Trophoblast cell (in vitro differentiated cells and primary cell): ENCODE results near the gene SOAT2.

Source experiments
- DNase-seq, 2 donors: peaks; one replicate each; pipeline ENCODE4 v3.0.0-alpha.2; 2016
- H2AFZ ChIP-seq: 2 replicates; pipeline ENCODE4 v1.6.1; 2013; ENCODE audit warnings: low read length, moderate library complexity, mild to moderate bottlenecking; ENCODE audit not compliant: insufficient read depth, poor library complexity
- H2AK5ac ChIP-seq: 2 replicates; pipeline ENCODE4 v1.6.1; 2013; ENCODE audit warnings: mild to moderate bottlenecking, low read length
- H2BK120ac ChIP-seq: 2 replicates; pipeline ENCODE4 v1.6.1; 2013; ENCODE audit warnings: low read length, mild to moderate bottlenecking, moderate library complexity; ENCODE audit not compliant: insufficient read depth, poor library complexity
- H2BK12ac ChIP-seq: 2 replicates; pipeline ENCODE4 v1.6.1; 2013; ENCODE audit warnings: mild to moderate bottlenecking, low read length, moderate library complexity
- H2BK5ac ChIP-seq: 2 replicates; pipeline ENCODE4 v1.6.1; 2013; ENCODE audit warnings: low read length, low read depth, moderate library complexity, mild to moderate bottlenecking; ENCODE audit not compliant: poor library complexity
- H3K14ac ChIP-seq: 2 replicates; pipeline ENCODE4 v1.6.1; 2013; ENCODE audit warnings: mild to moderate bottlenecking, low read length
- H3K18ac ChIP-seq: 2 replicates; pipeline ENCODE4 v1.6.1; 2013; ENCODE audit warnings: mild to moderate bottlenecking, low read length
- H3K23ac ChIP-seq: 2 replicates; pipeline ENCODE4 v1.6.1; 2013; ENCODE audit warnings: low read length
- H3K27ac ChIP-seq: 2 replicates; pipeline ENCODE4 v1.5.1; 2013; ENCODE audit warnings: low read depth, mild to moderate bottlenecking, inconsistent platforms, low read length, moderate library complexity
- H3K27me3 ChIP-seq: 2 replicates; pipeline ENCODE4 v1.6.1; 2013; ENCODE audit warnings: inconsistent platforms, mild to moderate bottlenecking, low read length, moderate library complexity; ENCODE audit not compliant: insufficient read depth
- H3K36me3 ChIP-seq, 2 experiments: 1 replicate in 1 of 2; 2 replicates in 1 of 2; pipeline ENCODE4 v1.6.1; 2013; ENCODE audit warnings: low read length in 2 of 2, mild to moderate bottlenecking in 2 of 2, moderate library complexity in 1 of 2; ENCODE audit not compliant: insufficient read depth in 2 of 2, control insufficient read depth in 1 of 2
- H3K4ac ChIP-seq: 2 replicates; pipeline ENCODE4 v1.6.1; 2013; ENCODE audit warnings: low read depth, mild to moderate bottlenecking, low read length, moderate library complexity
- H3K4me1 ChIP-seq, 2 experiments: 1 replicate in 1 of 2; 2 replicates in 1 of 2; pipeline ENCODE4 v1.6.1; 2013; ENCODE audit warnings: low read length in 2 of 2, mild to moderate bottlenecking in 2 of 2, moderate library complexity in 1 of 2; ENCODE audit not compliant: insufficient read depth in 2 of 2, control insufficient read depth in 1 of 2
- H3K4me2 ChIP-seq: 2 replicates; pipeline ENCODE4 v1.6.1; 2013; ENCODE audit warnings: inconsistent platforms, mild to moderate bottlenecking, low read length, moderate library complexity
- H3K4me3 ChIP-seq: 2 replicates; pipeline ENCODE4 v1.5.1; 2013; ENCODE audit warnings: mild to moderate bottlenecking, low read depth, low read length, inconsistent platforms
- H3K79me1 ChIP-seq: one replicate; pipeline ENCODE4 v1.6.1; 2013; ENCODE audit warnings: low read length
- H3K79me2 ChIP-seq: 2 replicates; pipeline ENCODE4 v1.6.1; 2013; ENCODE audit warnings: low read length, mild to moderate bottlenecking; ENCODE audit not compliant: control insufficient read depth, insufficient read depth, poor library complexity
- H3K9ac ChIP-seq: 2 replicates; pipeline ENCODE4 v1.6.1; 2013; ENCODE audit warnings: mild to moderate bottlenecking, low read length
- H3K9me3 ChIP-seq: 2 replicates; pipeline ENCODE4 v1.6.1; 2013; ENCODE audit warnings: low read depth, mild to moderate bottlenecking, control low read depth, inconsistent platforms, low read length; ENCODE audit not compliant: insufficient read depth
- H4K12ac ChIP-seq: 2 replicates; pipeline ENCODE4 v1.6.1; 2013; ENCODE audit warnings: low read depth, mild to moderate bottlenecking, low read length, moderate library complexity
- H4K8ac ChIP-seq: 2 replicates; pipeline ENCODE4 v1.6.1; 2013; ENCODE audit warnings: low read depth, mild to moderate bottlenecking, low read length, moderate library complexity
- H4K91ac ChIP-seq: one replicate; pipeline ENCODE4 v1.6.1; 2013; ENCODE audit warnings: low read depth, mild to moderate bottlenecking, low read length, moderate library complexity
- WGBS: extraction: QIAGEN DNeasy Blood & Tissue Kit; methylation state at CpG from one replicate; pipeline ENCODE4 v1.1.7; 2013; ENCODE audit warnings: missing lambda C conversion rate; ENCODE audit not compliant: insufficient read length, insufficient coverage; ENCODE audit errors: extremely low coverage; 5-methylcytosine and 5-hydroxymethylcytosine counted together

Gene SOAT2

DNA sequence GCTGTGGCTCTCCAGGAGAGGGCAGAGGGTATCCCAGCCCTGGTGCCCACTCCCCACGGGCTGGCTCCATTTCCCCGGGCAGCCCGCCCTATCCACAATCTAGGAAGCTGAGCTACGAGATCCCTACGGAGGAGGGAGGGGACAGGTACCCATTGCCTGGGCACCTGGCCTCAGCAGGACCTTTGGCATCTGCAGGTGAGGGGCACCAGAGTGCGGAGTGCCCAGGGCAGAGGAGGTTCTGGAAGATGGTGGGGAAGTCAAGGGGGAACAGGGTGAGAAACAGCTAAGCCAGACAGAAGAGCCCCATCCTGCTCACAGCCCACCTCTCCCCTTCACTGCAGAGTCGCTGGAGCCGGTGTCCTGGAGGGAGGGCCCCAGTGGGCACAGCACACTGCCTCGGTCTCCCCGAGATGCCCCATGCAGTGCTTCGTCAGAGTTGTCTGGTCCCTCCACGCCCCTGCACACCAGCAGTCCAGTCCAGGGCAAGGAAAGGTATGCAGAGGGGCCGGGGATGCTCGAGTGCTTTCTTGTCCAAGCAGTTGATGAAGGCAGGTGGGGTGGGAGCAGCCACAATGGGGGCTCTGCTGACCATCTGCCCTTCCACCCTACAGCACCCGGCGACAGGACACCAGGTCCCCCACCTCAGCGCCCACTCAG lies 43.1 kb upstream of the SOAT2 start:
- Histone ChIP-seq H3K4me1 (no peaks in the 10 kb centered on the region), H4K91ac (no peak overlapping the region), H2BK12ac (no peak overlapping the region), H3K4me2 (no peak overlapping the region), H3K14ac (no peak overlapping the region), H2AFZ (no peak overlapping the region), H3K9ac (no peak overlapping the region), H3K27me3 (no peaks in the 10 kb centered on the region), H2BK120ac (no peak overlapping the region), H4K12ac (no peak overlapping the region), H2BK5ac (no peak overlapping the region), H3K79me2 (no peaks in the 10 kb centered on the region), H3K18ac (no peak overlapping the region), H3K4me3 (no peak overlapping the region), H3K23ac (no peak overlapping the region), H4K8ac (no peak overlapping the region), H3K9me3 (peaks cover 2% of the 10 kb centered on the region), H3K4ac (no peak overlapping the region), H2AK5ac (no peak overlapping the region), H3K36me3 (peaks cover 8 to 10% of the 10 kb centered on the region in 2 experiments), H3K27ac (no peak overlapping the region), H3K79me1 (no peaks in the 10 kb centered on the region)
- WGBS: no CpG with 5 or more reads among the region's 17 CpGs
- DNase-seq: no peak

DNA sequence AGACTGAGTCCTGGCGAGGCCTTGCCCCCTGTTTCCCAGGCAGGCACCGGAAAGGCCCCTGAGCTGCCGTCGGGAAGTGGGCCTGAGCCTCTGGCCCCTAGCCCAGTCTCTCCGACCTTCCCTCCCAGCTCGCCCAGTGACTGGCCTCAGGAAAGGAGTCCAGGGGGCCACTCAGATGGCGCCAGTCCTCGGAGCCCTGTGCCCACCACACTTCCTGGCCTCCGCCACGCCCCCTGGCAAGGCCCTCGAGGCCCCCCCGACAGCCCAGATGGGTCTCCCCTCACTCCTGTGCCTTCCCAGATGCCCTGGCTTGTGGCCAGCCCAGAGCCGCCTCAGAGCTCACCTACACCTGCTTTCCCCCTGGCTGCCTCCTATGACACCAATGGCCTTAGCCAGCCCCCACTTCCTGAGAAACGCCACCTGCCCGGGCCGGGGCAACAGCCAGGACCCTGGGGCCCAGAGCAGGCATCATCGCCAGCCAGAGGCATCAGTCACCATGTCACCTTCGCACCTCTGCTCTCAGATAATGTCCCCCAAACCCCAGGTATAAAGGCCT lies 42.5 kb upstream of the SOAT2 start:
- H3K18ac ChIP-seq: no peak overlapping the region
- no peak overlapping the region for H2AK5ac ChIP-seq
- H2AFZ ChIP-seq: no peak overlapping the region
- no peak overlapping the region for H4K12ac ChIP-seq
- no peaks in the 10 kb centered on the region for H3K27me3 ChIP-seq
- H3K9me3 ChIP-seq: peaks cover 2% of the 10 kb centered on the region
- no peak overlapping the region for H3K23ac ChIP-seq
- no CpG with 5 or more reads among the region's 18 CpGs for WGBS
- no peak overlapping the region for H3K4ac ChIP-seq
- no peak overlapping the region for H3K27ac ChIP-seq
- no peak overlapping the region for H4K91ac ChIP-seq
- no peaks in the 10 kb centered on the region for H3K79me2 ChIP-seq
- no peaks in the 10 kb centered on the region for H3K79me1 ChIP-seq
- no peak overlapping the region for H3K4me3 ChIP-seq
- H3K36me3 ChIP-seq: peaks cover 14 to 16% of the 10 kb centered on the region in 2 experiments
- H2BK120ac ChIP-seq: no peak overlapping the region
- no peak overlapping the region for H4K8ac ChIP-seq
- H2BK5ac ChIP-seq: no peak overlapping the region
- H3K4me2 ChIP-seq: no peak overlapping the region
- no peak overlapping the region for H3K9ac ChIP-seq
- H3K14ac ChIP-seq: no peak overlapping the region
- no peak for DNase-seq
- H3K4me1 ChIP-seq: no peaks in the 10 kb centered on the region
- H2BK12ac ChIP-seq: no peak overlapping the region

DNA sequence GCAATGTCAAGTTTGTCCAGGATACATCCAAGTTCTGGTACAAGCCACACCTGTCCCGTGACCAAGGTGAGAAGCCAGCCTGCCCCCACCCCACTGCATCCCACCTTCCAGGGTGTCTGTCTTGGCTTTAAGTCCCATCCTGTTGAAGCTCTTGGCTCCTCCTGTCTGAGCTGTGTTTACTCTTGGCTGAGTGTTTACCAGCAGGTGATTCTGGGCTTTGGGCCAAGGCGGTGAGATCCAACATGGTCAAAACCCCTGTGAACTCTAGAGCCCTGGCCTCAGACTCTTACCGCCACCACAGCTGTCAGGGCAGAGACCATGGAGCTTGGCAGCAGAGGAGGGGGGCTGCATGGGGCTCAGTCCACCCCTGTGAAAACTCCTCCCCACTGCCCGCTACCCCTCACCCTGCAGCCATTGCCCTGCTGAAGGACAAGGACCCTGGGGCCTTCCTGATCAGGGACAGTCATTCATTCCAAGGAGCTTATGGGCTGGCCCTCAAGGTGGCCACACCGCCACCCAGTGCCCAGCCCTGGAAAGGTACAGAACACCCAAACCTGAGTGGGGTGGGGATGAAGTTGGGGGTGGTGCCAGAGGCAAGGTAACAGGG lies 41.8 kb upstream of the SOAT2 start:
- no peak overlapping the region for H2BK120ac ChIP-seq
- H3K23ac ChIP-seq: no peak overlapping the region
- H3K79me2 ChIP-seq: no peaks in the 10 kb centered on the region
- H3K27me3 ChIP-seq: no peaks in the 10 kb centered on the region
- no peak overlapping the region for H3K27ac ChIP-seq
- H2BK12ac ChIP-seq: no peak overlapping the region
- H4K12ac ChIP-seq: no peak overlapping the region
- H3K14ac ChIP-seq: no peak overlapping the region
- no peak overlapping the region for H2BK5ac ChIP-seq
- no peaks in the 10 kb centered on the region for H3K4me1 ChIP-seq
- H2AK5ac ChIP-seq: no peak overlapping the region
- peaks cover 2% of the 10 kb centered on the region for H3K9me3 ChIP-seq
- no CpG with 5 or more reads among the region's 5 CpGs for WGBS
- no peak overlapping the region for H2AFZ ChIP-seq
- DNase-seq: peak; percentile 21 to 36
- no peak overlapping the region for H3K18ac ChIP-seq
- H4K91ac ChIP-seq: no peak overlapping the region
- H3K36me3 ChIP-seq: peaks cover 14 to 16% of the 10 kb centered on the region in 2 experiments
- H3K79me1 ChIP-seq: no peaks in the 10 kb centered on the region
- peak overlapping the region; percentile 9 for H4K8ac ChIP-seq
- H3K4me3 ChIP-seq: no peak overlapping the region
- no peak overlapping the region for H3K4ac ChIP-seq
- H3K9ac ChIP-seq: no peak overlapping the region
- no peak overlapping the region for H3K4me2 ChIP-seq

DNA sequence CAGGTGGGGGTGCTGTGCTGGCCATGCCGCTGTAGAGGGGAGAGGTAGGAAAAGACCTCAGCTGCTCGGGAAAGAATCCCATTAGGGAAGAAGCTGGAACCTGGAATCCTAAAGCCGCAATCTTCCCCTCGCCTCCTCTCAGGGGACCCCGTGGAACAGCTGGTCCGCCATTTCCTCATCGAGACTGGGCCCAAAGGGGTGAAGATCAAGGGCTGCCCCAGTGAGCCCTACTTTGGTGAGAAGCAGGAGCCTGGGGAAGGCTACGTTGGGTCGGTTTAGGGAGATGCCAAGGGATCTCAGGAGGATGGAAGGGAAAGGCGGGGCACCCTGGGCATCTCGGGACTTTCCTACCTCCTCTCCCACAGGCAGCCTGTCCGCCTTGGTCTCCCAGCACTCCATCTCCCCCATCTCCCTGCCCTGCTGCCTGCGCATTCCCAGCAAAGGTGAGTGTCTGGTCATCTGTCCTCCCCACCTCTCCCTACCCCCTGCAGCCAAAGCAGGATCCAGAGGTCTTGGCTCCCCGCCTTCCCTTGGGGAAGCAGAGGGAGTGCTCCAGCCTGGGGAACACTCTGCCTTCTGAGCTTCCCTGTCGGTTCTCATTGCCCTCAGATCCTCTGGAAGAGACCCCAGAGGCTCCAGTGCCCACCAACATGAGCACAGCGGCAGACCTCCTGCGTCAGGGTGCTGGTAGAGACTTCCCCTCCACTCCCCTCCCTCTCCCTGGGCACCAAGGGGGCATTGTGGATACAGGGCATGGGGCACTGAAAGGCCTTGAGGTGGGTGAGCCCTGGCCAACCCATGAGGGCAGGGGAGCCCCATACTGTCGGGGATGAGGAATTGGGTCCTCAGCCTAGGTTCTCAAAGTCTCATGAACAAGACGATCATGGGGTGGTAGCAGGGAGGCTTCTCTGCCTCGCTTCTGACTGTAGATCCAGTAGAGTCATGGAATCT lies 41.0 kb upstream of the SOAT2 start:
- H4K12ac ChIP-seq: no peak overlapping the region
- no peak overlapping the region for H3K4me2 ChIP-seq
- H3K9me3 ChIP-seq: peaks cover 2% of the 10 kb centered on the region
- H3K27ac ChIP-seq: no peak overlapping the region
- no peaks in the 10 kb centered on the region for H3K79me1 ChIP-seq
- no CpG with 5 or more reads among the region's 20 CpGs for WGBS
- no peak overlapping the region for H3K18ac ChIP-seq
- H3K27me3 ChIP-seq: no peaks in the 10 kb centered on the region
- no peak overlapping the region for H3K4ac ChIP-seq
- no peak overlapping the region for H4K91ac ChIP-seq
- H2AK5ac ChIP-seq: no peak overlapping the region
- H3K4me1 ChIP-seq: no peaks in the 10 kb centered on the region
- no peak overlapping the region for H2BK12ac ChIP-seq
- H2AFZ ChIP-seq: no peak overlapping the region
- H4K8ac ChIP-seq: no peak overlapping the region
- no peaks in the 10 kb centered on the region for H3K79me2 ChIP-seq
- no peak overlapping the region for H3K4me3 ChIP-seq
- H2BK120ac ChIP-seq: no peak overlapping the region
- no peak overlapping the region for H3K9ac ChIP-seq
- peaks cover 14 to 16% of the 10 kb centered on the region in 2 experiments for H3K36me3 ChIP-seq
- no peak for DNase-seq
- no peak overlapping the region for H3K23ac ChIP-seq
- no peak overlapping the region for H2BK5ac ChIP-seq
- no peak overlapping the region for H3K14ac ChIP-seq
